Type B pancreatic cell (in vitro differentiated cells): ENCODE results near the gene BOD1. TPM values are rescaled to one million over a fixed set of nuclear protein-coding genes. Genes with fewer than 3 reads are reported as not detected.
A peak's percentile ranks its signal among the peaks of the same experiment; 100 is the strongest.

Source experiments
- DNase-seq: peaks from one replicate; pipeline ENCODE4 v3.0.0; 2021; ENCODE audit warnings: mixed read lengths; ENCODE audit not compliant: unreplicated experiment; ENCODE audit errors: extremely low spot score
- H3K27ac Mint-ChIP-seq: 2 replicates; pipeline ENCODE4 v1.8.0; 2021; ENCODE audit warnings: mild to moderate bottlenecking, mixed read lengths
- H3K27me3 Mint-ChIP-seq: 2 replicates; pipeline ENCODE4 v1.8.0; 2021; ENCODE audit warnings: mixed read lengths
- H3K36me3 Mint-ChIP-seq: 2 replicates; pipeline ENCODE4 v1.8.0; 2021; ENCODE audit warnings: mixed read lengths
- H3K4me1 Mint-ChIP-seq: one replicate; pipeline ENCODE4 v1.8.0; 2021; ENCODE audit warnings: mixed read lengths; ENCODE audit not compliant: unreplicated experiment
- H3K4me3 Mint-ChIP-seq: 2 replicates; pipeline ENCODE4 v1.8.0; 2021; ENCODE audit warnings: mild to moderate bottlenecking, mixed read lengths
- H3K9me3 Mint-ChIP-seq: 2 replicates; pipeline ENCODE4 v1.8.0; 2021; ENCODE audit warnings: mixed read lengths
- CTCF ChIP-seq: fragments of 200-600 bp; sonication (generic); conservative IDR thresholded peaks from 2 replicates; pipeline ENCODE4 v1.5.0; 2021; ENCODE audit warnings: antibody characterized with exemption, mild to moderate bottlenecking
- total RNA-seq: library from RNA; stranded (reverse); gene quantifications from 2 replicates; pipeline ENCODE4 v1.2.1, GENCODE V29; 2021; ENCODE audit warnings: low replicate concordance

BOD1 gene
- total RNA-seq, 1 donor from 2014 or later = 98.7 TPM

GRCh38 chr5:173622183-173623047 lies 6.0 kb upstream of the BOD1 start:
- Mint-ChIP-seq H3K4me3 (no peak overlapping the region), H3K27me3 (no peaks in the 10 kb centered on the region), H3K36me3 (no peaks in the 10 kb centered on the region), H3K27ac (peak overlapping the region; percentile 62), H3K9me3 (no peaks in the 10 kb centered on the region), H3K4me1 (peaks cover 48% of the 10 kb centered on the region)
- no peak for DNase-seq
- TF ChIP-seq CTCF = no peak

- H3K4me3 Mint-ChIP-seq = no peak overlapping the region
- no peak for DNase-seq
- no peaks in the 10 kb centered on the region for H3K36me3 Mint-ChIP-seq
- H3K9me3 Mint-ChIP-seq = no peaks in the 10 kb centered on the region
- TF ChIP-seq CTCF = no peak
- H3K27me3 Mint-ChIP-seq = no peaks in the 10 kb centered on the region
- no peak overlapping the region for H3K27ac Mint-ChIP-seq
- peaks cover 41% of the 10 kb centered on the region for H3K4me1 Mint-ChIP-seq
These were observed 4.3 kb upstream of the BOD1 start for GRCh38 chr5:173620784-173621183.

GRCh38 chr5:173618927-173619519 lies 2.6 kb upstream of the BOD1 start:
- peaks cover 44% of the 10 kb centered on the region for H3K4me1 Mint-ChIP-seq
- H3K27me3 Mint-ChIP-seq = no peaks in the 10 kb centered on the region
- H3K9me3 Mint-ChIP-seq = no peaks in the 10 kb centered on the region
- peak overlapping the region; percentile 66 for H3K4me3 Mint-ChIP-seq
- TF ChIP-seq CTCF = peak; percentile 87
- no peaks in the 10 kb centered on the region for H3K36me3 Mint-ChIP-seq
- peak overlapping the region; percentile 62 for H3K27ac Mint-ChIP-seq
- DNase-seq = no peak

- H3K36me3 Mint-ChIP-seq = peaks cover 9% of the 10 kb centered on the region
- peak; percentile 80 for TF ChIP-seq CTCF
- peak overlapping the region; percentile 98 for H3K4me3 Mint-ChIP-seq
- H3K27ac Mint-ChIP-seq = peak overlapping the region; percentile 95
- H3K9me3 Mint-ChIP-seq = no peaks in the 10 kb centered on the region
- peak; percentile 82 for DNase-seq
- no peaks in the 10 kb centered on the region for H3K27me3 Mint-ChIP-seq
- peaks cover 42% of the 10 kb centered on the region for H3K4me1 Mint-ChIP-seq
These were observed 420 bp downstream of the BOD1 start for GRCh38 chr5:173615884-173616576.

- peak overlapping the region; percentile 98 for H3K4me3 Mint-ChIP-seq
- H3K27ac Mint-ChIP-seq = no peak overlapping the region
- no peaks in the 10 kb centered on the region for H3K9me3 Mint-ChIP-seq
- no peak for DNase-seq
- peaks cover 15% of the 10 kb centered on the region for H3K36me3 Mint-ChIP-seq
- peaks cover 47% of the 10 kb centered on the region for H3K4me1 Mint-ChIP-seq
- no peak for TF ChIP-seq CTCF
- no peaks in the 10 kb centered on the region for H3K27me3 Mint-ChIP-seq
These were observed 1.9 kb downstream of the BOD1 start for GRCh38 chr5:173614591-173614990.
